Measurements from ENCODE around the gene CFHR5. TPM values are rescaled to one million over a fixed set of nuclear protein-coding genes. Genes with fewer than 3 reads are reported as not detected.

Gene CFHR5
- total and polyA plus RNA-seq, 2 donors (not counting 3 experiments of a cell fraction or from before 2014, with no cell fraction given) = not detected

DNA sequence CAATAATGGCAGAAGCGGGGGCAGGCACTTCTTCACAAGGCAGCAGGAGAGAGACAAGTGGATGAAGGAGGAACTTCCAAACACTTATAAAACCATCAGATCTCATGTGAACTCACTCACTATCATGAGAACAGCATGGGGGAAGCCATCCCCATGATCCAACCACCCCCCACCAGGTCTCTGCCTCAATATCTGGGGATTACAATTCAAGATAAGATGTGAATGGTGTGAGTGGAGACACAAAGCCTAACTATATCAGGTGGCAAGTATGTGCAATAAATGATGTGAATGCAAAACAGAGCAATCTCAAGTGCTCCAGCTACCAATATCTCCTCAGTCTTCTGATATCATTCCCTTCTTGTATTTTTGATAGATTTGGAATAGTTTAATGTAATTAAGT is 21.4 kb upstream of the CFHR5 start:
- H3K27ac ChIP-seq (ENCODE audit: insufficient read depth, low read depth, low read length) = no peak overlapping the region
- FAIRE-seq (no peak), DNase-seq (ENCODE audit: low read depth, low spot score) (no peak)
- no TSS peak for BruUV-seq (replicated peaks)
- dilution Hi-C loops (cut with MboI; ENCODE audit: extremely low pct_ligation_motif_present, low sequenced_read_pairs) (no loop called here), intact Hi-C loops (cut with micrococcal nuclease) (no loop called here)
- H4K20me1 ChIP-seq (replicated peaks; ENCODE audit: control insufficient read depth, extremely low read depth, insufficient read depth, low read length) = no peaks in the 10 kb centered on the region
- no peaks in the 10 kb centered on the region for H3K79me2 ChIP-seq (ENCODE audit: control insufficient read depth, insufficient read depth, low read length)
- H3K36me3 ChIP-seq (ENCODE audit: control insufficient read depth in 2 of 2, extremely low read depth in 1 of 2, insufficient read depth in 2 of 2, low read length in 2 of 2) = no peaks in the 10 kb centered on the region
- no peak overlapping the region for H3K4me2 ChIP-seq (ENCODE audit: insufficient read depth, low read length)
- no peak for TF ChIP-seq FOS (IDR thresholded peaks at IDR 0.05; ENCODE audit: borderline replicate concordance, insufficient read depth, low read length)
- no peak for TF ChIP-seq CTCF (IDR thresholded peaks at IDR 0.05; ENCODE audit: extremely low read depth in 1 of 2, insufficient read depth in 1 of 2, low read depth in 1 of 2, low read length in 2 of 2)
- TF ChIP-seq GATA2 (IDR thresholded peaks at IDR 0.05; ENCODE audit: insufficient read depth, insufficient read length, low read depth, low read length) = no peak
- no peak for TF ChIP-seq MYC (IDR thresholded peaks at IDR 0.05; ENCODE audit: low read depth, low read length)
- TF ChIP-seq POLR2A (IDR thresholded peaks at IDR 0.05; ENCODE audit: low read depth, low read length) = no peak
- TF ChIP-seq, protein P1, sequence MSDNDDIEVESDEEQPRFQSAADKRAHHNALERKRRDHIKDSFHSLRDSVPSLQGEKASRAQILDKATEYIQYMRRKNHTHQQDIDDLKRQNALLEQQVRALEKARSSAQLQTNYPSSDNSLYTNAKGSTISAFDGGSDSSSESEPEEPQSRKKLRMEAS (IDR thresholded peaks at IDR 0.05; ENCODE audit: insufficient read depth, insufficient read length) = no peak
- no peak for TF ChIP-seq EZH2 (IDR thresholded peaks at IDR 0.05; ENCODE audit: borderline replicate concordance, low read depth, low read length, severe bottlenecking)
- TF ChIP-seq POLR2AphosphoS5 (IDR thresholded peaks at IDR 0.05; ENCODE audit: insufficient read depth, low read depth, low read length) = no peak
- TF ChIP-seq JUN (IDR thresholded peaks at IDR 0.05; ENCODE audit: borderline replicate concordance, insufficient read depth, insufficient read length, low read depth) = no peak
- ChIA-PET POLR2A (no interaction called here), CTCF (interaction anchor here (1.2 kb wide), 1 partner anchor 10 kb away, joined by 3 read pairs; no protein-coding TSS in a partner anchor)
- no peak overlapping the region for H2AFZ ChIP-seq (ENCODE audit: low read depth, low read length)
- H3K9me1 ChIP-seq (replicated peaks; ENCODE audit: control insufficient read depth, extremely low read depth, insufficient read depth, low read length) = no peaks in the 10 kb centered on the region
- no peak overlapping the region for H3K4me3 ChIP-seq (replicated peaks in 1 of 3; ENCODE audit: insufficient read depth in 1 of 3, low read depth in 1 of 3, low read length in 3 of 3)
- no peaks in the 10 kb centered on the region for H3K9me3 ChIP-seq (replicated peaks; ENCODE audit: control insufficient read depth, insufficient read depth, low read length)
- no peaks in the 10 kb centered on the region for H3K27me3 ChIP-seq (ENCODE audit: control insufficient read depth in 2 of 2, insufficient read depth in 2 of 2, low read length in 2 of 2)
- H3K9ac ChIP-seq (replicated peaks; ENCODE audit: extremely low read depth, insufficient read depth, low read length) = no peak overlapping the region
- H3K4me1 ChIP-seq (ENCODE audit: control insufficient read depth, extremely low read depth, insufficient read depth, low read length) = no peaks in the 10 kb centered on the region
